Endodermal cell (in vitro differentiated cells): ENCODE measurements around the gene ZSCAN20. TPM values are rescaled to one million over a fixed set of nuclear protein-coding genes. Genes with fewer than 3 reads are reported as not detected.

Experiments
- DNase-seq: peaks from one replicate; pipeline ENCODE4 v3.0.0-alpha.2; 2017
- H3K27ac ChIP-seq: 2 replicates; pipeline ENCODE4 v1.5.1; 2013; ENCODE audit warnings: mild to moderate bottlenecking, low read depth, low read length, moderate library complexity
- H3K27me3 ChIP-seq: 2 replicates; pipeline ENCODE4 v1.6.1; 2013; ENCODE audit warnings: mild to moderate bottlenecking, low read length, moderate library complexity; ENCODE audit not compliant: insufficient read depth, control insufficient read depth, poor library complexity, severe bottlenecking
- H3K36me3 ChIP-seq: 2 replicates; pipeline ENCODE4 v1.7.0; 2013; ENCODE audit warnings: mild to moderate bottlenecking, low read length, moderate library complexity; ENCODE audit not compliant: control insufficient read depth, insufficient read depth
- H3K4me1 ChIP-seq: one replicate; pipeline ENCODE4 v1.7.0; 2013; ENCODE audit warnings: low read length; ENCODE audit not compliant: control insufficient read depth, insufficient read depth
- H3K4me3 ChIP-seq: 2 replicates; pipeline ENCODE4 v1.5.1; 2013; ENCODE audit warnings: mild to moderate bottlenecking, low read length, moderate library complexity
- H3K9ac ChIP-seq: 2 replicates; pipeline ENCODE4 v1.6.1; 2013; ENCODE audit warnings: mild to moderate bottlenecking, low read length, moderate library complexity; ENCODE audit not compliant: poor library complexity, severe bottlenecking; ENCODE audit errors: extremely low read depth
- H3K9me3 ChIP-seq: 2 replicates; pipeline ENCODE4 v1.6.1; 2013; ENCODE audit warnings: mild to moderate bottlenecking, low read length, moderate library complexity; ENCODE audit not compliant: control insufficient read depth
- H3K27ac Mint-ChIP-seq: 2 replicates; pipeline ENCODE4 v1.8.0; 2020; ENCODE audit warnings: mixed read lengths
- H3K27me3 Mint-ChIP-seq: 2 replicates; pipeline ENCODE4 v1.8.0; 2021; ENCODE audit warnings: mild to moderate bottlenecking, mixed read lengths; ENCODE audit not compliant: insufficient read depth
- H3K36me3 Mint-ChIP-seq: 2 replicates; pipeline ENCODE4 v1.8.0; 2020; ENCODE audit warnings: low read depth, mixed read lengths
- H3K4me1 Mint-ChIP-seq: 2 replicates; pipeline ENCODE4 v1.8.0; 2020; ENCODE audit warnings: mixed read lengths
- H3K4me3 Mint-ChIP-seq: 2 replicates; pipeline ENCODE4 v1.8.0; 2020; ENCODE audit warnings: mild to moderate bottlenecking, moderate library complexity, mixed read lengths
- H3K9me3 Mint-ChIP-seq: 2 replicates; pipeline ENCODE4 v1.8.0; 2020; ENCODE audit warnings: mild to moderate bottlenecking, mixed read lengths
- CTCF ChIP-seq: fragments of 200-600 bp; sonication (generic); conservative IDR thresholded peaks from 2 replicates; pipeline ENCODE4 v1.5.0; 2021; ENCODE audit warnings: antibody characterized with exemption, mild to moderate bottlenecking
- WGBS, 2 experiments: methylation state at CpG; one replicate each; pipeline versions ENCODE4 v1.1.5 to v1.1.7; 2013; ENCODE audit warnings: missing lambda C conversion rate in 2 of 2, mixed read lengths in 1 of 2; ENCODE audit not compliant: insufficient coverage in 1 of 2, insufficient read length in 1 of 2; 5-methylcytosine and 5-hydroxymethylcytosine counted together
- total RNA-seq, 2 donors: library from RNA; stranded (reverse); fragmentation: NEBNext Ultra II Directional in 1 of 2; extraction: Animal tissue kit (Norgen Biotek cat#: 25700) in 1 of 2; gene quantifications; 2 replicates in 1 of 2; 3 replicates in 1 of 2; pipeline ENCODE4 v1.2.1, GENCODE V29; 2021

ZSCAN20 gene
- total RNA-seq, 2 donors from 2014 or later, result 5.8 to 6.1 TPM

- no peak overlapping the region for H3K4me3 ChIP-seq
- H3K27me3 Mint-ChIP-seq, result no peaks in the 10 kb centered on the region
- H3K9me3 Mint-ChIP-seq, result no peaks in the 10 kb centered on the region
- no peaks in the 10 kb centered on the region for H3K27me3 ChIP-seq
- no peak for TF ChIP-seq CTCF
- H3K36me3 Mint-ChIP-seq, result peaks cover 16% of the 10 kb centered on the region
- peaks cover 15% of the 10 kb centered on the region for H3K36me3 ChIP-seq
- no peak overlapping the region for H3K27ac Mint-ChIP-seq
- 97% methylated on average over 3 of the region's 4 CpGs; no CpG with 5 or more reads in 1 of the 2 experiments for WGBS, 2 experiments
- no peak overlapping the region for H3K27ac ChIP-seq
- H3K4me3 Mint-ChIP-seq, result no peak overlapping the region
- no peak overlapping the region for H3K9ac ChIP-seq
- H3K4me1 Mint-ChIP-seq, result peaks cover 6% of the 10 kb centered on the region
- DNase-seq, result no peak
- H3K4me1 ChIP-seq, result no peaks in the 10 kb centered on the region
- H3K9me3 ChIP-seq, result no peaks in the 10 kb centered on the region
These were observed 5.0 kb downstream of the ZSCAN20 start for GRCh38 chr1:33477451-33477850.

- WGBS, 2 experiments, result 100% methylated on average over 1 of the region's 2 CpGs; no CpG with 5 or more reads in 1 of the 2 experiments
These were observed 10.0 kb downstream of the ZSCAN20 start for GRCh38 chr1:33482412-33482811.

GRCh38 chr1:33488624-33489023 is 16.2 kb downstream of the ZSCAN20 start:
- no peaks in the 10 kb centered on the region for H3K27me3 ChIP-seq
- no peaks in the 10 kb centered on the region for H3K4me1 ChIP-seq
- DNase-seq, result no peak
- 94 to 100% methylated on average over 1 to 2 of the region's 2 CpGs for WGBS, 2 experiments
- no peak overlapping the region for H3K4me3 Mint-ChIP-seq
- no peak overlapping the region for H3K9ac ChIP-seq
- H3K27me3 Mint-ChIP-seq, result no peaks in the 10 kb centered on the region
- no peak overlapping the region for H3K27ac ChIP-seq
- H3K36me3 Mint-ChIP-seq, result peaks cover 79% of the 10 kb centered on the region
- no peak for TF ChIP-seq CTCF
- no peaks in the 10 kb centered on the region for H3K4me1 Mint-ChIP-seq
- H3K27ac Mint-ChIP-seq, result no peak overlapping the region
- peaks cover 14% of the 10 kb centered on the region for H3K9me3 ChIP-seq
- H3K9me3 Mint-ChIP-seq, result peaks cover 36% of the 10 kb centered on the region
- no peak overlapping the region for H3K4me3 ChIP-seq
- H3K36me3 ChIP-seq, result peaks cover 53% of the 10 kb centered on the region

More at GRCh38 chr1:33482412-33482811, 10.0 kb downstream of the ZSCAN20 start:
- no peak for TF ChIP-seq CTCF
- Histone ChIP-seq H3K9ac (no peak overlapping the region), H3K4me1 (no peaks in the 10 kb centered on the region), H3K36me3 (peaks cover 20% of the 10 kb centered on the region), H3K27ac (no peak overlapping the region), H3K9me3 (no peaks in the 10 kb centered on the region), H3K27me3 (no peaks in the 10 kb centered on the region), H3K4me3 (no peak overlapping the region)
- H3K27me3 Mint-ChIP-seq, result no peaks in the 10 kb centered on the region
- no peak for DNase-seq
- H3K27ac Mint-ChIP-seq, result no peak overlapping the region
- H3K36me3 Mint-ChIP-seq, result peaks cover 49% of the 10 kb centered on the region
- peaks cover 9% of the 10 kb centered on the region for H3K9me3 Mint-ChIP-seq
- H3K4me1 Mint-ChIP-seq, result no peaks in the 10 kb centered on the region
- H3K4me3 Mint-ChIP-seq, result no peak overlapping the region
